ENCODE results near the gene SBNO2. TPM values are rescaled to one million over a fixed set of nuclear protein-coding genes. Genes with fewer than 3 reads are reported as not detected.
A peak's percentile ranks its signal among the peaks of the same experiment; 100 is the strongest.

SBNO2 gene
- polyA plus RNA-seq, 3 donors, result 0.71 to 75.0 (median 2.6) TPM

DNA sequence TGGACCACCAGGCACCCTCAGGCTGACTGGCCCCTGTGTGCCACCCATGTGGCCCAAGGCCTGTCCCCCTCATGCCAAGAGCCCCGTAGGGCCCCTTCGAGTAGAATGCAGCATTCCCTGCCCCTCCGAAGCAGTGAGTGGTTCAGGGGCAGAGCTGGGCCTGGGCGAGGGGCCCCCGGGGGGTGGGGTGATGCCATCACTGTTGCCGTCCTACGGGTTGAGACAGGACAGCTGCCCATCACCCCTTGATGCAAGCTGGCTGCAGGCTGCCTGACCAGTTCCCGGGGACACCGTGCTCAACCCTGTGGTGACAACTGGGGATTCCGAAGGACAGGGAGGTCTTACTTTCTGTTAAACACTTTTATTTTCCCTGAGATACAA, 4.7 kb downstream of the SBNO2 start:
- H4K20me1 ChIP-seq (ENCODE audit: insufficient read depth, low read length), result peaks cover 91% of the 10 kb centered on the region
- H3K9ac ChIP-seq (ENCODE audit: insufficient read depth, low read length, poor library complexity, severe bottlenecking), result no peak overlapping the region
- TF ChIP-seq, protein P1, sequence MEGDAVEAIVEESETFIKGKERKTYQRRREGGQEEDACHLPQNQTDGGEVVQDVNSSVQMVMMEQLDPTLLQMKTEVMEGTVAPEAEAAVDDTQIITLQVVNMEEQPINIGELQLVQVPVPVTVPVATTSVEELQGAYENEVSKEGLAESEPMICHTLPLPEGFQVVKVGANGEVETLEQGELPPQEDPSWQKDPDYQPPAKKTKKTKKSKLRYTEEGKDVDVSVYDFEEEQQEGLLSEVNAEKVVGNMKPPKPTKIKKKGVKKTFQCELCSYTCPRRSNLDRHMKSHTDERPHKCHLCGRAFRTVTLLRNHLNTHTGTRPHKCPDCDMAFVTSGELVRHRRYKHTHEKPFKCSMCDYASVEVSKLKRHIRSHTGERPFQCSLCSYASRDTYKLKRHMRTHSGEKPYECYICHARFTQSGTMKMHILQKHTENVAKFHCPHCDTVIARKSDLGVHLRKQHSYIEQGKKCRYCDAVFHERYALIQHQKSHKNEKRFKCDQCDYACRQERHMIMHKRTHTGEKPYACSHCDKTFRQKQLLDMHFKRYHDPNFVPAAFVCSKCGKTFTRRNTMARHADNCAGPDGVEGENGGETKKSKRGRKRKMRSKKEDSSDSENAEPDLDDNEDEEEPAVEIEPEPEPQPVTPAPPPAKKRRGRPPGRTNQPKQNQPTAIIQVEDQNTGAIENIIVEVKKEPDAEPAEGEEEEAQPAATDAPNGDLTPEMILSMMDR (IDR thresholded peaks at IDR 0.05), result no peak
- no peaks in the 10 kb centered on the region for H3K9me3 ChIP-seq (replicated peaks in 1 of 2; ENCODE audit: control insufficient read depth in 1 of 2, insufficient read depth in 1 of 2, low read length in 2 of 2)
- H3K4me2 ChIP-seq (replicated peaks; ENCODE audit: extremely low read depth, low read length, poor library complexity, severe bottlenecking), result no peak overlapping the region
- H3K36me3 ChIP-seq (replicated peaks in 1 of 2; ENCODE audit: control insufficient read depth in 1 of 2, insufficient read depth in 2 of 2, low read length in 2 of 2), result peaks cover 23 to 51% of the 10 kb centered on the region in 2 donors
- no peaks in the 10 kb centered on the region for H3K27me3 ChIP-seq (ENCODE audit: control insufficient read depth in 2 of 2, insufficient read depth in 2 of 2, low read length in 2 of 2)
- no peak overlapping the region for H2AFZ ChIP-seq (ENCODE audit: insufficient read depth, low read depth, low read length, poor library complexity, severe bottlenecking)
- intact Hi-C loops (cut with micrococcal nuclease), result no loop called here
- DNase-seq, result no peak
- H3K27ac ChIP-seq (ENCODE audit: low read depth in 1 of 2, low read length in 2 of 2), result peak overlapping the region in 1 of 2 donors; percentile 31
- H3K4me3 ChIP-seq (replicated peaks in 1 of 3; ENCODE audit: low read depth in 2 of 3, low read length in 3 of 3), result no peak overlapping the region
- Mint-ChIP-seq H3K9me3 (peaks cover 0 to 4% (median 0%) of the 10 kb centered on the region in 7 donors), H3K4me1 (peaks cover 44% of the 10 kb centered on the region), H3K27me3 (ENCODE audit: low read depth in 3 of 3) (no peaks in the 10 kb centered on the region), H3K36me3 (peaks cover 29 to 41% of the 10 kb centered on the region in 2 donors), H3K27ac (no peak overlapping the region), H3K4me3 (no peak overlapping the region)
- H3K4me1 ChIP-seq (ENCODE audit: control insufficient read depth in 1 of 2, insufficient read depth in 2 of 2, low read length in 2 of 2), result peaks cover 36 to 63% of the 10 kb centered on the region in 2 donors
- H3K79me2 ChIP-seq (ENCODE audit: insufficient read depth, low read length), result peaks cover 93% of the 10 kb centered on the region
- WGBS (ENCODE audit: insufficient coverage), result 92% methylated on average over 10 of the region's 10 CpGs

DNA sequence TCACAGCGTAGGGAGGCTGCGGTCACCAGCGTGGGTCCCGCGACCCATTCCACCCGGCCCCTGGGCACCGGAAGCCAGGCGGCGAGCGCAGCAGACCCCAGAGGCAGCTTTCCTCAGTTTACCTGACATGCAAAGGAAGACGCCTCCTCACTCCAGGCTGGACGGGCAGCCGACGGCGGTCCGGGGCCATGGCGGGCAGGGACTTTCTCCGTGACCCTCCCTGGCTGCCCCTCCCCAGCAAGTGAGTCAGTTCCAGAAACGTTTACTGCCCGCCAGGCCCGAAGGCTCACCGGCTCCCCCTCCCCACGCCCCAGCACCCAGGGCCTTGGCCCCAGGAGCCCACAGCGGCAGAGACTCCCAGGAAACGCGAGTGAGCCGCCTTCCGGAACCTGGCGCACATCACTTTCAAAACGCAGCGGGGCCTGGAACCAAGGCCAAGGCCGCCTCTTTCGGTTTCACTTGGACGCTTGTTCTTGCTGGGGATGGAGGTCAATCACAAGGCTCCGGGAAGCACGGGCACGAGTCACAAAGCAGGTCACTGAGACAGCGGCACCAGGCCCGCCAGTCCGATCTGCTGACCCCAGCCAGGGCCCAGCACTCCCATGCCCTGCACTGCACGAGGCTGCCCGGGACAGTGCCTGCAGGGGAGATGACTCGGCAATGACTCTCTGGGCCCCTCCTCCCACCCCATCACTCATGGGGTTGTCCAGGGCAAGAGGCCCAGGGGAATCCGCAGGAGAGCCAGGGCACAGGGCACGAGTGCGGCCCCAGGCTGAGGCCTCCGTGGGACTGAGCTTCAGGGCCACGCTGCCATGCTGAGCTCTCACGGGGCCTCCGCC, 5.3 kb downstream of the SBNO2 start:
- H3K9ac ChIP-seq (ENCODE audit: insufficient read depth, low read length, poor library complexity, severe bottlenecking), result no peak overlapping the region

More for the DNA sequence above, 5.3 kb downstream of the SBNO2 start:
- Mint-ChIP-seq H3K4me1 (peaks cover 42% of the 10 kb centered on the region), H3K27me3 (ENCODE audit: low read depth in 3 of 3) (no peaks in the 10 kb centered on the region), H3K4me3 (peak overlapping the region in 1 of 2 donors; percentile 16), H3K36me3 (peaks cover 29 to 41% of the 10 kb centered on the region in 2 donors), H3K9me3 (peaks cover 0 to 4% (median 0%) of the 10 kb centered on the region in 7 donors), H3K27ac (peak overlapping the region in 2 of 7 donors; percentile 11 to 60)
- H3K4me1 ChIP-seq (ENCODE audit: control insufficient read depth in 1 of 2, insufficient read depth in 2 of 2, low read length in 2 of 2), result peaks cover 36 to 66% of the 10 kb centered on the region in 2 donors
- TF ChIP-seq, protein P1 (IDR thresholded peaks at IDR 0.05), result no peak
- H3K9me3 ChIP-seq (replicated peaks in 1 of 2; ENCODE audit: control insufficient read depth in 1 of 2, insufficient read depth in 1 of 2, low read length in 2 of 2), result no peaks in the 10 kb centered on the region
- WGBS (ENCODE audit: insufficient coverage), result 82% methylated on average over 45 of the region's 50 CpGs
- peaks cover 93% of the 10 kb centered on the region for H3K79me2 ChIP-seq (ENCODE audit: insufficient read depth, low read length)
- peaks cover 23 to 51% of the 10 kb centered on the region in 2 donors for H3K36me3 ChIP-seq (replicated peaks in 1 of 2; ENCODE audit: control insufficient read depth in 1 of 2, insufficient read depth in 2 of 2, low read length in 2 of 2)
- no peaks in the 10 kb centered on the region for H3K27me3 ChIP-seq (ENCODE audit: control insufficient read depth in 2 of 2, insufficient read depth in 2 of 2, low read length in 2 of 2)
- intact Hi-C loops (cut with micrococcal nuclease), result no loop called here
- H3K4me3 ChIP-seq (replicated peaks in 1 of 3; ENCODE audit: low read depth in 2 of 3, low read length in 3 of 3), result no peak overlapping the region
- H4K20me1 ChIP-seq (ENCODE audit: insufficient read depth, low read length), result peaks cover 97% of the 10 kb centered on the region
- peak overlapping the region in 1 of 2 donors; percentile 31 for H3K27ac ChIP-seq (ENCODE audit: low read depth in 1 of 2, low read length in 2 of 2)
- DNase-seq, result peak in 1 of 3 donors; percentile 60
- no peak overlapping the region for H3K4me2 ChIP-seq (replicated peaks; ENCODE audit: extremely low read depth, low read length, poor library complexity, severe bottlenecking)
- no peak overlapping the region for H2AFZ ChIP-seq (ENCODE audit: insufficient read depth, low read depth, low read length, poor library complexity, severe bottlenecking)
